GM21786 (cell line): ENCODE results near the gene FGF22.
"Not testable (repeated sequence)": the region's sequence is repeated elsewhere in the genome, so short reads cannot be mapped to it uniquely, and the experiment has no call there.

Source experiments
- ATAC-seq: cut with Tn5 transposase; IDR thresholded peaks from one replicate; pipeline ENCODE4 v1.9.1; 2021; ENCODE audit not compliant: unreplicated experiment

Gene FGF22

GRCh38 chr19:639253-640160 lies at the start of gene FGF22:
FGF22 (plus strand) TSS chr19:639879; CDS start chr19:639926, 47 bp downstream.
- no peak for ATAC-seq

GRCh38 chr19:590396-590745 lies 49.3 kb upstream of the FGF22 start:
- ATAC-seq, result no peak

GRCh38 chr19:590750-591098 lies 49.0 kb upstream of the FGF22 start:
- ATAC-seq, result no peak

GRCh38 chr19:591099-591958 lies 48.4 kb upstream of the FGF22 start:
- no peak for ATAC-seq

- ATAC-seq, result no peak
Observed at GRCh38 chr19:592101-592500, 47.6 kb upstream of the FGF22 start.

GRCh38 chr19:593055-593454 lies 46.6 kb upstream of the FGF22 start:
- ATAC-seq, result no peak

GRCh38 chr19:593505-593904 lies 46.2 kb upstream of the FGF22 start:
- no peak for ATAC-seq

GRCh38 chr19:594265-594870 lies 45.3 kb upstream of the FGF22 start:
- no peak for ATAC-seq

- no peak for ATAC-seq
Observed at GRCh38 chr19:595326-596262, 44.1 kb upstream of the FGF22 start.

- no peak for ATAC-seq
Observed at GRCh38 chr19:596263-596655, 43.4 kb upstream of the FGF22 start.

GRCh38 chr19:597406-598315 lies 42.0 kb upstream of the FGF22 start:
- no peak for ATAC-seq

- ATAC-seq, result no peak
Observed at GRCh38 chr19:601310-601709, 38.4 kb upstream of the FGF22 start.

- ATAC-seq, result no peak
Observed at GRCh38 chr19:601790-602189, 37.9 kb upstream of the FGF22 start.

- no peak for ATAC-seq
Observed at GRCh38 chr19:602391-603301, 37.0 kb upstream of the FGF22 start.

GRCh38 chr19:603302-603639 lies 36.4 kb upstream of the FGF22 start:
- ATAC-seq, result not testable (repeated sequence)

- not testable (repeated sequence) for ATAC-seq
Observed at GRCh38 chr19:603779-604178, 35.9 kb upstream of the FGF22 start.

- no peak for ATAC-seq
Observed at GRCh38 chr19:604355-604754, 35.3 kb upstream of the FGF22 start.
